NOMO-1 treated with DMSO at 0.1 percent for 48 hours (cell line): ENCODE results near the gene PPP1R9A.

ENCODE experiments used
- DNase-seq: peaks from one replicate; lab custom pipeline; 2025; ENCODE audit not compliant: unreplicated experiment; lab: John Stamatoyannopoulos, UW

PPP1R9A gene

GRCh38 chr7:95250571-95250970 lies 343.2 kb downstream of the PPP1R9A start:
- DNase-seq, result no peak

GRCh38 chr7:95251966-95252365 lies 344.6 kb downstream of the PPP1R9A start:
- no peak for DNase-seq

GRCh38 chr7:95253986-95254385 lies 346.6 kb downstream of the PPP1R9A start:
- DNase-seq, result no peak

GRCh38 chr7:95255691-95256090 lies 348.3 kb downstream of the PPP1R9A start:
- no peak for DNase-seq

- no peak for DNase-seq
These were observed 354.6 kb downstream of the PPP1R9A start for GRCh38 chr7:95261895-95262415.

- DNase-seq, result no peak
These were observed 355.5 kb downstream of the PPP1R9A start for GRCh38 chr7:95262875-95263274.

GRCh38 chr7:95263785-95264362 lies 356.5 kb downstream of the PPP1R9A start:
- no peak for DNase-seq

- DNase-seq, result no peak
These were observed 357.0 kb downstream of the PPP1R9A start for GRCh38 chr7:95264363-95264891.

GRCh38 chr7:95265634-95266033 lies 358.2 kb downstream of the PPP1R9A start:
- DNase-seq, result no peak

- DNase-seq, result no peak
These were observed 360.4 kb downstream of the PPP1R9A start for GRCh38 chr7:95267754-95268153.

- DNase-seq, result no peak
These were observed 362.2 kb downstream of the PPP1R9A start for GRCh38 chr7:95269640-95270039.

GRCh38 chr7:95276114-95276513 lies 368.7 kb downstream of the PPP1R9A start:
- DNase-seq, result no peak

GRCh38 chr7:95279417-95279816 lies 372.0 kb downstream of the PPP1R9A start:
- DNase-seq, result no peak

GRCh38 chr7:95286096-95286495 lies 378.7 kb downstream of the PPP1R9A start:
- no peak for DNase-seq

GRCh38 chr7:95290166-95290830 lies 382.9 kb downstream of the PPP1R9A start:
- DNase-seq, result no peak

- no peak for DNase-seq
These were observed 388.0 kb downstream of the PPP1R9A start for GRCh38 chr7:95295397-95295796.

- no peak for DNase-seq
These were observed 389.1 kb downstream of the PPP1R9A start for GRCh38 chr7:95296456-95296855.

- DNase-seq, result no peak
These were observed 389.6 kb downstream of the PPP1R9A start for GRCh38 chr7:95297041-95297440.

GRCh38 chr7:95298091-95298490 lies 390.7 kb downstream of the PPP1R9A start:
- no peak for DNase-seq

GRCh38 chr7:95303013-95303905 lies 395.9 kb downstream of the PPP1R9A start:
- DNase-seq, result no peak

- no peak for DNase-seq
These were observed 397.6 kb downstream of the PPP1R9A start for GRCh38 chr7:95304990-95305389.
